GM19023 (cell line): Measurements from ENCODE around the gene TLE4.
"Not testable (repeated sequence)": the region's sequence is repeated elsewhere in the genome, so short reads cannot be mapped to it uniquely, and the experiment has no call there.

Experiments
- ATAC-seq: cut with Tn5 transposase; IDR thresholded peaks from one replicate; pipeline ENCODE4 v1.9.1; 2021; ENCODE audit warnings: mild to moderate bottlenecking, moderate library complexity; ENCODE audit not compliant: unreplicated experiment

The TLE4 gene

DNA sequence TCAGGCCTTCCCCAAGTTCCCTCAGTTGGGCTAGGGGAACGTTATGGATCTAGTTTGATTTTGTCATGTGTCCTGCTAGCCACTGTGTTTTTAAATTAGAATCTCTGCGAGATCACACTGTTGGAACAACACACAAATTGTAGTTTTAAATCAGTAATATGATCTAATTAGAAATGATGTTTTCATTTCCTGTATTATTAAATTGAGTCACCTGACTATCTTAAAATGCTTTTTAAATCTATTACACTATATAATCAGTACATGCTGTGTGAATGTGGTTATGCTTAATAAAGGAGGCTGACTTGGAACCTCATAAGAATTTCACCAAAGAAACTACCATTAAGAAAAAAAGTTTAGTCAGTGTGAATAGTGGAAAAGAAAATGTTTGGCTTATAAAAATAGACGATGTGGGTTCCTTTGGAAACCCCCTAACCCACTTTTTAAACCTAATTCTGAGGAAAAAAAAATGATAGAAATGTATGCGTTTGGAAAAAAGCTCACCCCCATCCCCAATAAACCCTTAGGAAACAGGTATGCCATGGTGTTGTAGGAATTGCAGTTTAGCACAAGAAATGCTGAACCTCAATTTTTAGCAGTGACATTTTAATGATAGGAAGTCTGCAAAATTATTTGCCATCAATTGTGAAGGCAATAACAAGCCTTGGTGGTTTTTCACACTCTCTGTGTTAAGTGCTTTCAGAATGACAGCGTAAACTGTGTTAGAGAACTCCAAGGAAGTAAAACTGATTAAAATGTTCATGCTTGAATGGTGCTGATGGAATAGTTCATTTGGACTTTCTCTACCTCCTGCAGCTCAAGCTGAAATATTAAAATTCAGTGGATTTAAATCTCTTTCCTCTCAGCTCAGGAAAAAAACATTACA is 59.0 kb downstream of the TLE4 start:
- peak; percentile 60 for ATAC-seq

DNA sequence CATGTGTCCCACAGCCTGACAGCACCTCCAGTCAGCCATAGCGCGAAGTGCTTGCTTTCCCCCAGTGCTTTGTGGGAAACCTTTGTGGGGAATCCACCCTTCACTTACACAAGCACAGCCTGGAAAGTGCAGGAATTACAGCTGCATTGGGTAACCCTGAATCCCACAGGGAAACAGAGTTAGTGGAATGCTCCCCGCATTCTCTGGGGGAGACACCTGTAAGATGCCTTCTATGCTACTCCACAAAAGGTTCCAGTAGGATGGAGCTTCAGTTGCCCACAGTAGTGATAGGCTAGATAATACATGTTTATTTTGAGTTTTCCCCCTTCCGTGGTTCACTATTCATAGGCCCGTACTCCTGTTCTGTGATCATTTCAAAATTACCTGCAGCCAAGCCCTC is 60.3 kb downstream of the TLE4 start:
- ATAC-seq, result no peak

- ATAC-seq, result no peak
These were observed 60.9 kb downstream of the TLE4 start for GRCh38 chr9:79632705-79633104.

DNA sequence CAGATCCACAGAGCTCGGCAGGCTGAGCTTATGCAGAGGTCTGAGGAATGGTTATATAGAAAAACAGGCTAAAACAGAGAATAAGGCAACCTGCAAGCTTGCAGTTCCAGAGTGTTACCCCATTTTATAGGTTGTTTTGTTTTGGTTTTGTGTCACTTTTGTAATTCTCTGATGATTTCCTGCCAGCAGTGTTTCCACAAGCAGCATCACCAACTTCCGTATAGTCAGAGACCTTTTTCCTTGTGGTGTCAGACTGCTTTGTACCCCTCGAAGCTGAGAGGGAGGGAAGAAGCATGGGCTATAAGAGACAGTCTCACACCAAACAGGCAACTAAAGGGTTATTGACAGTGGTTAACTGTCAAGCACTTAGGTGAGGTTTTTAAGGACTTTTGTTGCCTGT is 61.8 kb downstream of the TLE4 start:
- ATAC-seq, result no peak

DNA sequence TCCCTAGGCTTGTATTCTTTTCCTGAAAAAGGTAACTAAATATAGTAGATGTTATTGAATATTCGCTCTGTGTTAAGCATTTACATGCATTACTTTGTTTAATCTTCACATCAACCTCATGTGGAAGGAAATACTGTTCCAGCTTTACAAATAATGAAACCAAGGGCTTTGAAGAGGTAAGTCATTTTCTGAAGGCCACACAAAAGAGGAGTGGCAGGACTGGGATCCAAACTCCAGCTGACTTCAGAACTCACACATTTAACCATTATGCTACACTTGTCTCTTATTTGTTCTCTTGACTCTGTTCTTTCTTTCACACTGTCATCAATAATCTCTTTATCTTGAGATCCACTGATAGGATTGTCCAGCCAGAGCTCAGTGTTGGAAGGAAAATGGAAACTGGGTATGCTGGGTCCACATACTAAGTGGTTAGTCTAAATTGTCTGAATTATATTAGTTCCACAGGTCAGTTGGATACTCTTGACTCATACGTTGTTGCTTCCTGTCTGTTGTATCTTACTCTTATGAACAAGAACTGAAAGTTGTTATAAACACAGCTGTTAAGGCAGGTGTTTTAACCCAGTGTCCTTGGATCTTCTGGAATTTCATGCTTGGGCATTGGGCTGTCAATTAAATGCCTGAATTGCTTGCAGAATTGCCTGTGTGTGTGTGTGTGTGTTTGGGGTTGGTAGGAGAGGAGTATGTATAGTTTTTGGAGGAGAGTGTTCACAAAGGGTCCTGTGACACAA is 65.6 kb downstream of the TLE4 start:
- no peak for ATAC-seq

DNA sequence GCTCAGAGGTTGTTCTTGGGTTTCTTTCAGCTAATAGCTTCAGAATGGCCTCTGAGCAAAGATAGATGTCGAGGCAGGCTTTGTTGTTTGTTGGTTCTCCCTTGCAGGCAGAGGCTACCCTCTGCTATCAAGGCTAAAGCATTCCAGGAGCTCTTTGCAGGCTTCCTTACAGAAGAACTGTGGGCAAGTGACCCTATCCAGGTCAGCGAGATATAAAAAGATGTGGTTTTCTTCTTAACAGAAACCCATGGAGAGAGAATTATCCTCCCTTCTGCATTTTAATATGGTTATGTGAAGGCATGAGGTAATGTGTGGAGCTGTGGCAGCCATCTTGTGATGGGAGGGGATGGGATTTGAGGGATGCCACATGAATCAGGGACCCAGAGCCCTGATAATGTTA is 67.0 kb downstream of the TLE4 start:
- no peak for ATAC-seq

DNA sequence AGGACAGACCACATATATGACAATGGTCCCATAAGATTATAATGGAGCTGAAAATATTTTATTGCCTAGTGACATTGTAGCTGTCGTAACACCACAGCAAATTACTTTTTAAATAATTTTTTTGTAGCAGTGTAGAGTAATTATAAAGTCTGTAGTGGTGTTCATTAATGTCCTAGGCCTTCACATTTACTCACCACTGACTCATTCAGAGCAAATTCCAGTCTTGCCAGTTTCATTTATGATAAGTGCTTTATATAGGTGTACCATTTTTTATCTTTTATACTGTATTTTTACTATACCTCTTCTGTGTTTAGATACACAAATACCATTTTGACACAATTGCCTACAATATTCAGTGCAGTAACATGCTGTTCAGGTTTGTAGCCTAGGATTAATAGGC is 67.6 kb downstream of the TLE4 start:
- ATAC-seq, result no peak

DNA sequence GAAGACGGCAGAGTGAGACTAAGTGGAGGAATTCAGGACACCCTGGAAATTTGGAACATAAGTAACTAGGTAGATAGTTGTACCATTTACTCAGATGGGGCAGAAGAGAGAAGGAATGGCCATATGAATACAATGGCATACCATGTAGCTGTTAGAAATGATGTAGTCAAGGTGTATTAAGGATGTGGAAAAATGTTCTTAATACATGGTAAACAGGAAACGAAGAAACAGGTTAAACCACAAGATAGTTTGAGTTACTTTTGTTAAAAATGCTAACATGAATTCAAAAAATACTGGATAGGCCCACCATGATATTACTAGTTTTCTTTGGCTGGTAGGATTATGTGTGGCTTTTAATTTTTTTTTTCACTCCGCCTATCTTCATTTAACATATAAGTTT is 68.3 kb downstream of the TLE4 start:
- ATAC-seq, result not testable (repeated sequence)

DNA sequence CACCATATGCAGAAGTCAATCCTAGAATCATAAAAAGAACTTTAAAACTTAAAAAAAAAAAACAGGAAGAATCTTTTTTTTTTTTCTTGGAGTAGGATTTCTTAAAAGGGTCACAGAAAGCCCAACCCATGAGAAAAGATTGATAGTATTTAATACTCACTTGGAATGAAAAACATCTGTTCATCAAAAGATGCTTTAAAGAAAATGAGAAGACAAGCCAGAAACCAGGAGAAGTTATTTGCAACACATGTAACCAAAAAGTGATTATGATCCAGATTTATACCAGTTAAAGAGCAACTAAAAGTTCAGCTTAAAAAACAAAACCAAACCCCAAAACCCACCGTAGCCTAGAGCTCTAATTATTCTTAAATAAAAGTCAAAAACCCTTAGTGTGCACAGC is 69.3 kb downstream of the TLE4 start:
- no peak for ATAC-seq

DNA sequence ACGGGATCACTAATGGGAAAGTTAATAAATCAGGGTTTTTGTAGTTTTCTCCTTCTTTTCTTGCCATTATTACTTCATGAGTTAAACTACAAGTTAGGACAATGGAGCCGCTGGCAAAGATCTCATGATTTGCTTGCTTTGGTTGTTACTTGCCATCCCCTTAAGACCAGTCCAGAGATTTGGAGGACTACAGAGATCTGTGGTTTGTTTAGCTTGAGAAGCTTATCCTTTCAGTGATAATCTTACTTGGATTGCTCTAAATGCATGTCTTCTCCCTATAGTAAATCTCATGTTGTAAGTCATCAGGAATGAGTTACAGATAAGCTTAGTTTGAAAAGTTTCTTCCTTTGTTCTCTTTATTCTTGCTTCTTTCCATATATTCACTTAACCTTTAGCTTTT is 70.9 kb downstream of the TLE4 start:
- ATAC-seq, result no peak

DNA sequence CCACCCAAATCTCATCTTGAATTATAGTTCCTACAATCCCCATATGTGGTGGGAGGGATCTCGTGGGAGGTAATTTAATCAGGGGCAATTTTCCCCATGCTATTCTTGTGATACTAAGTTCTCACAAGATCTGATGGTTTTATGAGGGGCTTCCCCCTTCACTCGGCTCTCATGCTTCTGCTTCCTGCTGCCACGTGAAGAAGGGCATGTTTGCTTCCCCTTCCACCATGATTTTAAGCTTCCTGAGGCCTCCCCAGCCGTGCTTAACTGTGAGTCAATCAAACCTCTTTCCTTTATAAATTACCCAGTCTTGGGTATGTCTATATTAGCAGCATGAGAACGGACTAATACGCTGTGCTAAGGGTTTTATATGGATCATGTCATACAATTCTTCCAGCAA is 72.3 kb downstream of the TLE4 start:
- ATAC-seq, result no peak

DNA sequence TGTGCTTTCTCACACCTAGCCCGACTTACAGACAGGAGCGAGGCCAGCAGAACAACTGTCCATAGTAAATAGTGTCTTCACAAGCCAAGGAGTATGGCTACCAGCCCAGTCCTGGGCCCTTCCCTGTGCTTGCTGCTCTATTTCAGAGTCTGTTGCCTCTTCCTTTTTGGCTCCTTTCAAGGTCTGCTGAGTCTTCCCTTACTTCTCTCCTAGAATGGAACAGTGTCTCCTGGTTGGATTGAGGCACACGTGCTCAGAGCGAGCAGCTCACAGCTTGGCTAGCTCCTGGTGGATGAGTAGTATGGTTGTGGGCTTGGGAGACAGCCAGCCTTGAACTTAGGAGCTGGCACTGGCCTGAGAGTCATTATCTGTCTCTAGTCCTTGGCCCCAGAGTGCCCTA is 72.8 kb downstream of the TLE4 start:
- no peak for ATAC-seq

GRCh38 chr9:79645110-79645509 is 73.3 kb downstream of the TLE4 start:
- no peak for ATAC-seq

DNA sequence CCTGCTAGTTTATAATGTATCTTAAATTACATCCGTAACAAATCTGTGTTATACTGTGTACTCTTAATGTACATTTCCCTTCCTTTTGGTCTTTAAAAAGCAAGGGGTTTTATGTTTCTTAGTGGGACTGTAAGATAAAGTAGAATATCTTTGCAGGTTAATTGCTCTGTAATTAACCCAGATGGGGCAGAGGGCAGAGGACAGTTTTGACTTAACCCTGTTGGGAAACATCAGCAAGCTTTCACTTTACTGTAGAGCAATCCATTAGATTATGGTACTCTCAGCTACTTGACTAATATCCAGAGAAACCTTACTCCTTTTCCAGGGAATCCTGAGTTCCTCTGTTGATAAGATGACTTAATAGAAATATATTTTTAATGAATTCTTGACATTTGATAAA is 74.3 kb downstream of the TLE4 start:
- ATAC-seq, result no peak

GRCh38 chr9:79651251-79651795 is 79.6 kb downstream of the TLE4 start:
- ATAC-seq, result no peak

DNA sequence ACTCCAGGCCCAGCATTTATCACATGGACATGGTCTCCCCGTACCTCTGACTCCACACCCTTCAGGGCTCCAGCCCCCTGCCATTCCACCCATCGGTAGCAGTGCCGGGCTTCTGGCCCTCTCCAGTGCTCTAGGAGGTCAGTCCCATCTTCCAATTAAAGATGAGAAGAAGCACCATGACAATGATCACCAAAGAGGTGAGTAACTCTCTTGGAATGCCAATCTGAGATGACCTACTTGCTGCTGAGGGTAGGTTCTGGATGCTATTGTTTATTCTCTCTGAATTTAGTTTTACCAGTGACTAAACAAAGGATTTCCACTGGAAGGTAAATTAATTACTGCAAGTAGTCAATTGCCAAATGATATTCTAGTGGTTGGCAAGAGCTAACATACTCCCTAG is 80.8 kb downstream of the TLE4 start:
- ATAC-seq, result no peak

- ATAC-seq, result not testable (repeated sequence)
These were observed 83.0 kb downstream of the TLE4 start for GRCh38 chr9:79654591-79655382.

GRCh38 chr9:79655551-79655950 is 83.8 kb downstream of the TLE4 start:
- no peak for ATAC-seq

DNA sequence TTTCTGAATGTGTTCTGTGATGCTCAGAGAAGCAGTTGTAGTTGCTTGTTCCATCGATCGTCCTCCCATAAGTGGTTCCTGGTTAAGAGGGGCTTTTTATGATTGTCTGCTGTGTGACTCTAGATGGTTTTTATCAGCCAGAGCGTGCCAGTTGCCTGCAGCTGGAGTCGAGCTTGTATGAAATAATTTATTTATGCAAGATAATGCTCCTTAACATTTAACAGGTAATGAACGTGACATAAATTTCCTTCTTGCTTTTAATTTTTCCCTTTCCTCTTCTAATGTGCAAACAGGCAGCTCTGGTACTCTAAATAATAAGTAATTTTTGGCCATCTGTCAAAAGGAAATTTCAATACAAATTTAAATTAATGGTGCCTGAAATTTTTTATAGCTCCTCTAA is 84.4 kb downstream of the TLE4 start:
- ATAC-seq, result no peak

GRCh38 chr9:79657891-79658290 is 86.1 kb downstream of the TLE4 start:
- ATAC-seq, result no peak

- ATAC-seq, result no peak
These were observed 87.2 kb downstream of the TLE4 start for GRCh38 chr9:79658926-79659325.
